HL-60/S4 (cell line): ENCODE results near the gene ANKZF1.

ENCODE experiments used
- in situ Hi-C: fragments of 300-500 bp; cut with MboI; formaldehyde crosslinking; loops from 2 replicates; pipeline ENCODE4 v1.14.3; 2022; ENCODE audit warnings: low sequenced_read_pairs

ANKZF1 gene

DNA sequence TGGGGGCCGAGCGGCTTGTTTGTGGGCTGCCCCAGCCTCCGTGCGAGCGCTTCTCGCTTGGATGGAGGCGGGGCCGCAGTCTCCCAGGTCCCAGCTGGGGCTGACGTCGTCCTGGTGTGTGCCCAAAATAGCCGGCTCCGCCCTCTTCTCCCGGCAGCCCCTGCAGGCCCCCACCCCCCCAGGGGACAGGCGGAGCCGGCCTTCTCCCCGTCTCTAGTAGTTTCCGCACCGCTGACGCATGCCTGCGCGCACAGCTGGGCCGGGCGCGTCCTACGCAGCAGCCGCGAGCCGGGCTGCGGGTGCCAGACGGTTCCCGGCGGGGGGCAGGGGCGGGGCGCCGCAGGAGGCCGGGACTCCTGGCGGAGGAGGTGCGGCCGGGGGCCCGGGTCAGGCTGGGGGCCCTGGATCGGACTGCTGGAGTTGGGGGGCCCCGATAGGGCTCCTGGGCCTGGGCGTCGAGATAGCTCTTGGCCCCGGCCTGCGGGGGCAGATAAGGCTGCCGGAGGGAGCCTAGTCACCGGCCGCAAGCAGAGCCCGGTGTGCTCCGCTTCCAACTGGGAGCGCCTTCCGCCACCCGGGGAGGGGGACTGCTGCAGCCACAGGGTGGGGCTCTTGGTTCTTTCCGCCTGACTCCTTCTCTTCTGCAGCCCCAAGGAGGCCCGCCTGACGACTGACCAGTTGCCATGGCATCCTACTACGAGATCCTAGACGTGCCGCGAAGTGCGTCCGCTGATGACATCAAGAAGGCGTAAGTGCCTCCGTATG is 49.7 kb downstream of the ANKZF1 start, which contains the start of gene DNAJB2:
TSS of gene DNAJB2 (plus strand) at position 216 of the 765 bp plus-strand sequence. CDS start at position 684, 468 bp downstream.
- in situ Hi-C loops: loop anchor here (10.0 kb wide), 1 partner anchor 115 kb away; the partner anchor contains the start of gene NHEJ1

GRCh38 chr2:219279916-219280516 is 50.4 kb downstream of the ANKZF1 start:
- in situ Hi-C loops: loop anchor here (10.0 kb wide), 1 partner anchor 115 kb away; the partner anchor contains the start of gene NHEJ1

GRCh38 chr2:219280651-219281050 is 51.0 kb downstream of the ANKZF1 start:
- in situ Hi-C loops: no loop called here

- in situ Hi-C loops: no loop called here
Measured at GRCh38 chr2:219281588-219281987, 52.0 kb downstream of the ANKZF1 start.

DNA sequence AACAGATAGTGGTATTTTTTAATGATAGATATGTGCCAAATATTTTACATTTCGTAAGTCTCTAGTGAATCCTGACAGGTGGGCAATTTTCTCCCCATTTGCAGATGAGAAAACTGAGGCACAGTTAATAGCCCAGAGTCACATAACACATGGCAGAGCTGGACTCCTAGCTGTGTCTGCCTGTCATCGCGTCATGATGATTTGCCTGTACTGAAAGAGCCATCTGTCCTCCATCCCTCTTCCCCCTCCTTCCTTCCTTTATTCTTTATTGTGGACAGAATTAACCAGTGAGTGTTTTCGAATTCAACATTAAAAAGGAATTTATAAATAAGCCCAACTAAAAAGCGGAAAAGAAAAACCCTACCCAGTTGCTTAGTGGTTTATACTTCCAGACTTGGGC is 52.8 kb downstream of the ANKZF1 start:
- in situ Hi-C loops: no loop called here

DNA sequence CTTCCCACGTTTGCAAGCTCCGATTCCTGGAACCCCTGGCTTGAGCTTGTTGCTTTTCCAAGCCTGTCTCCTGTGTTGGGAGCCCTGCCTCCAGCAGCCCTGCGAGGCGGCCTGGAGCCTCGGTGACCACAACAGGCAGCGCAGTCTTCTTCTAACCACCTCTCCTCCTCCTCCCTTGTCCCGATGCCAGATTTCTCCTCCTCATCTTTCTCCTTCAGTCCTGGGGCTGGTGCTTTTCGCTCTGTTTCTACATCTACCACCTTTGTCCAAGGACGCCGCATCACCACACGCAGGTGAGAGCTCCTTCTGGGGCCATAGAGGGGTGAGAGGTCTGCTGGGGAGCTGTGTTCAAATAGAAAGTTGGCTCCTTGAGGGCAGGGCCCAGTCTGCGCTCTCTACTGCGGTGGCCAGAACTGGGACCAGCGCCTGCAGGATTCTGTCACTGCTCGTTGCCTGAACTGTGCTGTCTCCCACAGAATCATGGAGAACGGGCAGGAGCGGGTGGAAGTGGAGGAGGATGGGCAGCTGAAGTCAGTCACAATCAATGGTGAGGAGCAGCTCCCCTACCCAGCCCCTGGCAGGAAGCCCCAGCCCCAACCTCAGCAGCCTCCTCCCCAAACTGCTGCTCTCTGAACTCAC is 53.5 kb downstream of the ANKZF1 start:
- in situ Hi-C loops: no loop called here

- in situ Hi-C loops: no loop called here
Measured at GRCh38 chr2:219284501-219285372, 55.1 kb downstream of the ANKZF1 start.

GRCh38 chr2:219285373-219285735 is 55.7 kb downstream of the ANKZF1 start:
- in situ Hi-C loops: no loop called here

DNA sequence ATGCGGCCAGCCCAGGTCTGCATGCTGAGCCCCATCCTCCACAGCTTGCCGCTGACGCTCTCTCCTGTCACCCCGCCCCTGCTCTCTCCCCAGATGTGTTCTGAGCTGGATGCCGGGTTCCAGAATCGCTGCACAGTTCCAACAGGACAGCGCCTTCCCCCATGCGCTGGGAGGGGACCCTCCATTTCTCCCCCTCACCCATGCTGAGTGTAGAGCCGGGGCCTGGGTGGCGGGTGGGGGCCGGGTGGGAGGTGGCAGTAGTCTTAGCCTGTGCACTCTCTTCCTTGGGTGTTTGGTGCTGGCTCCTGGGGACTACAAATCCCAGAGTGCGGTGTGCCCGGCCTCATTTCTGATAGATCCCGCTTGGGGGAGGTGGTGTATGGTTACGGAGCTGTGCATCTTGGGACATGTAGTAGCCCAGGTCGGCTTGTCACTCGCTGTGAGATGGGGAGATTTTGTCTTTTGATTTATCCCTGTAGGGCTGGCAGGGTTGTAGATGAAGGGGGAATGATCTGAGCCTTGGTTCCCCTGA is 56.4 kb downstream of the ANKZF1 start:
- in situ Hi-C loops: no loop called here
